GM06990 (cell line): Measurements from ENCODE around the gene RAB8A.

Experiments
- DNase-seq: peaks from one replicate; pipeline ENCODE4 v3.0.0-alpha.2; 2011; ENCODE audit not compliant: insufficient read length; ENCODE audit errors: extremely low read depth
- H3K27me3 ChIP-seq: replicated peaks from 2 replicates; pipeline ENCODE4 v1.6.0; 2011; ENCODE audit warnings: low read length; ENCODE audit not compliant: control insufficient read depth, insufficient read depth
- H3K36me3 ChIP-seq: 2 replicates; pipeline ENCODE4 v1.5.1; 2011; ENCODE audit warnings: low read length; ENCODE audit not compliant: control insufficient read depth, insufficient read depth
- H3K4me3 ChIP-seq: replicated peaks from 2 replicates; pipeline ENCODE4 v1.5.1; 2011; ENCODE audit warnings: low read depth, mild to moderate bottlenecking, control low read depth, low read length
- TF ChIP-seq, protein P1 (sequence below): IDR thresholded peaks from 2 replicates; pipeline ENCODE4 v1.5.1; 2011; ENCODE audit warnings: low read length, control low read depth, mild to moderate bottlenecking, inconsistent platforms; ENCODE audit not compliant: insufficient read depth, poor library complexity, severe bottlenecking

RAB8A gene

GRCh38 chr19:16146112-16146511, 34.4 kb downstream of the RAB8A start:
- peak overlapping the region; percentile 76 for H3K4me3 ChIP-seq
- no peaks in the 10 kb centered on the region for H3K27me3 ChIP-seq
- DNase-seq: no peak
- H3K36me3 ChIP-seq: peaks cover 12% of the 10 kb centered on the region
- TF ChIP-seq, protein P1, sequence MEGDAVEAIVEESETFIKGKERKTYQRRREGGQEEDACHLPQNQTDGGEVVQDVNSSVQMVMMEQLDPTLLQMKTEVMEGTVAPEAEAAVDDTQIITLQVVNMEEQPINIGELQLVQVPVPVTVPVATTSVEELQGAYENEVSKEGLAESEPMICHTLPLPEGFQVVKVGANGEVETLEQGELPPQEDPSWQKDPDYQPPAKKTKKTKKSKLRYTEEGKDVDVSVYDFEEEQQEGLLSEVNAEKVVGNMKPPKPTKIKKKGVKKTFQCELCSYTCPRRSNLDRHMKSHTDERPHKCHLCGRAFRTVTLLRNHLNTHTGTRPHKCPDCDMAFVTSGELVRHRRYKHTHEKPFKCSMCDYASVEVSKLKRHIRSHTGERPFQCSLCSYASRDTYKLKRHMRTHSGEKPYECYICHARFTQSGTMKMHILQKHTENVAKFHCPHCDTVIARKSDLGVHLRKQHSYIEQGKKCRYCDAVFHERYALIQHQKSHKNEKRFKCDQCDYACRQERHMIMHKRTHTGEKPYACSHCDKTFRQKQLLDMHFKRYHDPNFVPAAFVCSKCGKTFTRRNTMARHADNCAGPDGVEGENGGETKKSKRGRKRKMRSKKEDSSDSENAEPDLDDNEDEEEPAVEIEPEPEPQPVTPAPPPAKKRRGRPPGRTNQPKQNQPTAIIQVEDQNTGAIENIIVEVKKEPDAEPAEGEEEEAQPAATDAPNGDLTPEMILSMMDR: no peak

DNA sequence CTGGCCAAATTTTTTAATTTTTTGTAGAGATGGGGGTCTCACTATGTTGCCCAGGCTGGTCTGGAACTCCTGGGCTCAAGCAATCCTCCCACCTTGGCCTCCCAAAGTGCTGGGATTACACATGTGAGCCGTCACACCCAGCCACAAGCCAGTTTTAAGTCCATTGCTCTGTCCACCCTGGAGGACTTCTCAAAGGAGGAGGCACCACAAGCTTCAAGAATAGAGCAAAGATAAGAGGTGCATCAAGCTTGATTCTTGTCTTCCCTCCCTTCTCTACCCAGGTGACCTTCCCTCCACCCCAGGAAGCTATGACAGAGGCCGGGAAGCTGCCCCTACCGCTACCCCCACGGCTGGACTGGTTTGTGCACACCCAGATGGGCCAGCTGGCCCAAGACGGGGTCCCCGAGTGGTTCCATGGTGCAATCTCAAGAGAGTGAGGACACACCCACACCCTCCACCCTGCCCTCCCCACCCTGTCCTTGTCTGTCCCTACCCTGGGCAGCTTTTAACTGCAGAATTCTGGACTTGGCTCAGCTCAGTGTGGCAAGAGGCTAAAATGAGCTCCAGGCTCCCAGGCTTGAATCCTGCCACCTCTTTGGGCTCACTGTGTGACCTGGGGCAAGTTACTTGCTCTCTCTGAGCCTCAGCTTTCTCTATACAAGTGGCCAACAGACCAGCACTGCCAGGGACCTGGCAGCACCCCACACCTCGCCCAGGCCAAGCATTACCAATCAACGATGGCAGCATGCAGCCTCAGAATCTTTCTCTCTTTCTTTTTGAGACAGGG, 36.9 kb downstream of the RAB8A start:
- TF ChIP-seq, protein P1: no peak
- Histone ChIP-seq H3K4me3 (peak overlapping the region; percentile 38), H3K36me3 (peaks cover 29% of the 10 kb centered on the region), H3K27me3 (no peaks in the 10 kb centered on the region)
- DNase-seq: no peak

DNA sequence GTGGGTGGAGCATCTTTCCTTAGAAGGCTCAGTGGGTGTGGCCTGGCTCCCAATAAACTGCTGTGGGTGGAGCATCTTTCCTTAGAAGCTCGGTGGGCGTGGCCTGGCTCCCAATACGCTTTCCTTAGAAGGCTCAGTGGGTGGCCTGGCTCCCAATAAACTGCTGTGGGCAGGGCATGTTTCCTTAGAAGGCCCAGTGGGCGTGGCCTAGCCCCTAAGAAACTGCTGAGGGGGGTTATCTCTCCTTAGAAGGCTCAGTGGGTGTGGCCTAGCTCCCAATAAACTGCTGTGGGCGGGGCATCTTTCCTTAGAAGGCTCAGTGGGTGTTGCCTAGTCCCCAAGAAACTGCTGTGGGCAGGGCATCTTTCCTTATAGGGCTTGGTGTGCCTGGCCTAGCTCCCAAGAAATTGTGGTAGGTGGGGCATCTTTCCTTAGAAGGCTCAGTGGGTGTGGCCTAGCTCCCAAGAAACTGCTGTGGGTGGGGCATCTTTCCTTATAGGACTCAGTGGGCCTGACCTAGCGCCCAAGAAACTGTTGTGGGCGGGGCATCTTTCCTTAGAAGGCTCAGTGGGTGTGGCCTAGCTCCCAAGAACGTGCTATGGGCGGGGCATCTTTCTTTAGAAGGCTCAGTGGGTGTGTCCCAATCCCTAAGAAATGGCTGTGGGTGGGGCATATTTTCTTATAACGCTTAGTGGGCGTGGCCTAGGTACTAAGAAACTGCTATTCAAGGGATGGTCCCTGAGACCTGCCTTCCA, 42.1 kb downstream of the RAB8A start:
- TF ChIP-seq, protein P1: no peak
- no peaks in the 10 kb centered on the region for H3K27me3 ChIP-seq
- H3K4me3 ChIP-seq: no peak overlapping the region
- H3K36me3 ChIP-seq: peaks cover 55% of the 10 kb centered on the region
- DNase-seq: no peak

- H3K36me3 ChIP-seq: peaks cover 51% of the 10 kb centered on the region
- H3K27me3 ChIP-seq: no peaks in the 10 kb centered on the region
- no peak overlapping the region for H3K4me3 ChIP-seq
- TF ChIP-seq, protein P1: no peak
- DNase-seq: no peak
Measured at GRCh38 chr19:16154557-16154956, 42.9 kb downstream of the RAB8A start.

DNA sequence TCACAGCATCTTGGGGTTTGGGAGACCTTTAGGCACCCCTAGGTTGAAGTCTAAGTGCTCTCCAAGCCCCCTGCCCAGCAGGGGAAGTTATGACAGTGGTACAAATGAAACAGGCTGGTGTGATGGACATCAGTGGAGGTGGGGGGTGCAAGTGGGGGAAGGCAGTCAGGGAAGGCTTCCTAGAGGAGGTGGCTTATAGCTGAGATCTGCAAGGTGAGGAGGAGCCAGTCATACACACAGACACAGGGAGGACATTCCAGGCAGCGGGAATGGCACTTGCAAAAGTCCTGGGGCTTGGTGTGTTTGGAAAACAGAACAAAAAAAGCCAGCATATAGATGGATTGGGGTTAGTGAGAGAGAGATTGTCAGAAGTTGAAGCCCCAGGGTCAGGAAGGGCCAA, 43.4 kb downstream of the RAB8A start:
- no peak overlapping the region for H3K4me3 ChIP-seq
- H3K36me3 ChIP-seq: peaks cover 51% of the 10 kb centered on the region
- no peaks in the 10 kb centered on the region for H3K27me3 ChIP-seq
- no peak for DNase-seq
- TF ChIP-seq, protein P1: no peak
